Inflammatory macrophage treated with lipopolysaccharide for 1 hour (primary cell): ENCODE measurements around the gene PIP5K1C.

Source experiments
- DNase-seq, 2 donors: peaks; one replicate each; pipeline ENCODE4 v3.0.0-alpha.2; 2020 to 2022

Gene PIP5K1C

DNA sequence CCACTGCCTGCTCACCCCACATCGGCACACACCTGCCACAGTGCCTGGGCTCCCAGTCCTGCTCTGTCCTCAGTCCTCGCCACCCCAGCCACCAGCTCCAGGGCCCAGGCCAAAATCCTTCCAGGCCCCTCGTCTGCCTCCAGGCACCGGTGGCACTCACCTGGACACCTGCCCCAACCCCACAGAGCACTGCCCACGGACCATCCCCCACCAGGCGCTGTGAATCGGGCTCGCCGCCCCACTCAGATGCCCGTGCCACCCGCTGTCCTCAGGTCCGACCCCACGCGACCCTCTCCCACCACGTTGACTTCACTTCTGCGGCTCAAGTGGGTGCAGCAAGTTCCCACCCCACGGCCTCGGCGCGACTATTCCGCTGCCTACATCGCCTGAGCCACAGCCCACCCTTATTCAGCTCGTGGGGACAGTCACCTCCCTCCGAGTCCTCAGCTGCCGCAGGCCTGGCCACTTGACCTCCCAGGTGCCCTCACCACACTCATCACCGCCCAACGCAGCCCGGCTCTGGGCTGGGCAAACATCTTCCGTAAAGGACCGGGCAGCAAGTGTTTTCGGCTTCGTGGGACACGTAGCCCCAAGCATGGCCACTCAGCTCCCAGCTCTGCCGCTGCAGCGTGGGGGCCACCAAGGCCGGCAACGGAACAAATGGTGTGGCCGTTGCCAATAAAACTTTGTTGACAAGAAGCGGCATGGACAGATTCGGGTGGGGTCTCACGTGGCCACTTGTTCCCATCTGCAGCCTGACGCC lies 5.7 kb downstream of the PIP5K1C start:
- no peak for DNase-seq

DNA sequence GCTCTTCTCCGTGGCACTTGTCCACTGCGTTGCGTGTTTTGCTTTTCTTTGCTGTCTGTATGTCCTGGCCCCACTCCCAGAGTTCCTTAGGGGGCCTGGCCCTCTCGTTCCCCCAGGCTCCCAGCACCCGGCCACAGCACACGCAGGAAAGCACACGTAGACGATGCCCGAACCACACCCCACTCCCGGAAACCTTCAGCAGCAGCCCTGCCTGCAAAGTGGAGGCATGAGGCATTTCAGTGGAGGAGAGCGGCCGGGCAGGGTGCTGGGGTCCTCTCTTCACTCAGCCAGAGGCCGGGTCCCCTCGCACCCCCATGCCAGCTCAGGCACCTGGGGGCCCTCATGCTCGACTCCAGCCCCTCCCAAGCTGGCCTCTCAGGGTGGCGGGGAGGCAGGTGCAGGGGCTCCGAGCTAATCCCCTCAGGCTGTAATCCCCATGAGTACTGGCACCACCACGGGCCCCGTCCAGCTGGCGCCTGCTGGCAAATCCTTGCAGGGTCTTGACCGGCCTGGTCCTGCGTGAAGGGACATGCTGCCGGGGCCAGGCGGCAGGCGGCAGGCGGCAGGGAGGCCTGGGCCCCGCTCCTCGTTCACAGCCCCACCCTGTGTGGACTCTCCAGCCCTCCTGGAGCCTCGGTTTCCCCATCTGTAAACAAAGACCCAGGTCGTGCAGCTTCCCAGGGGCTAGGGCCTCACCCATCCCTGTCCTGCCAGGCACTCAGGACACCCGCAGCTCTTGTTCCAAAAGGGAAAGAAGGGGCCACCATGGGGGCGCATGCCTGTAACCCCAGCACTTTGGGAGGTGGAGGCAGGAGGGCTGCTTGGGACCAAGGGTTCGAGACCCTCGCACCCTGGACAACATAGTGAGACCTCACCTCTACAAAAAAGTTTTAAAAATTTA lies 7.0 kb downstream of the PIP5K1C start:
- no peak for DNase-seq

DNA sequence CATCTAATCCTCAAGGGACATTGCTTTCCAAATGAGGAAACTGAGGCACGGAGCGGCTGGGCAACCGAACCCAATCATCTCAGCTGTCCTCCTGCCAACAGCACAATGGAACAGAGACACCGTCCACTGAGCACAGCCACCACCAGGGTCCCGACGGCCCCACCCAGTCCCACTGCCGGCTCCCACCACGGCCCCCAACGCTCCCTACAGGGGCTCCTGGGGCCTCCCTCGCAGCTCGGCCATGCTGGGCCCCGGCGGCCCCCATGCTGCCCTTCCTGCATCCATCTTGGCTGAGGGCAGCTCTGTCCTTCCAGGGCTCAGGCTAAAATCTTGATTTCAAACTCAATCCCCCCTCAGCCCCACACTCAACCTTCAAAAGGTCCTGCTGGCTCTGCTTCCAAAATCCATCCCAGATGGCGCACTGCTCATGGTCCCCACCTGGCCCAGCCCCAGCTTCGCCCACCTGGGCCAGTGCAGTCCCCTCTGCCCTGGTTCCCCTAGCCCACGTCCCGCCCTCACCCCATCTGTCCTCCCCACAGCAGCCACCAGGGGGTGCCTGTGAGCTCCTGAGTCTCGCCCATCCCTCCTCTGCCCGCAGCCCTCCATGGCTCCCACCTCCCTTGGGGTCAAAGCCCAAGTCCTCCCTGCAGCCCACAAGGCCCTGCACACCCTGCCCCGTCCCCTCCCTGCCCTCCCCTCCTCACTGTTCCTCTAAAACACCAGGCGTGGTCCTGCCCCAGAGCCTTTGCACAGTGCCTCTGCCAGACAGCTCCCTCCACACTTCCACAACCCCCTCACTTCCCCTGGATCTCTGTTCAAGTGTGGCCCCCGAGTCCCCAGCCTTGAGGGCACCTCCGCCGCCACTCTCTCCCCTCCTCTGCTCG lies 7.9 kb downstream of the PIP5K1C start:
- peak in 1 of 2 donors; percentile 47 for DNase-seq

DNA sequence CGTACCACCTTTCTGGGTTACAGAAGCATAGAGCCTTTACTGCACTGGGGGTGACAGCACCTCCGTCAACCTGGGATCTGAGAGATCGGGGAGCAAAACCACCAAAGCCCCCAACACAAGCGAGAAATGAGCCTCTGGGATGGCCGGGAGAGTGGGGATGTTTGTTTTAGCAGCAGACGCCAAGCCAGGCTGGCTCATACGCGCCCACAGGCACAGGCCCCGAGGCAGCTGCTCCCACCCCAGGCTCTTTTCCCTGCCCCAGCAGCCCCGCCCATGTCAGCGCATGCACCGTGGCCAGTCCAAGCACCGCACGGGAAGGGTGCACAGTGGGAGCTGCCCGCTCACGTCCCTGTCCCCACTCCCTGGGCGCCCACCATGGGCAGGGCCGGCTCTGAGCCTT lies 8.5 kb downstream of the PIP5K1C start:
- DNase-seq = no peak

DNA sequence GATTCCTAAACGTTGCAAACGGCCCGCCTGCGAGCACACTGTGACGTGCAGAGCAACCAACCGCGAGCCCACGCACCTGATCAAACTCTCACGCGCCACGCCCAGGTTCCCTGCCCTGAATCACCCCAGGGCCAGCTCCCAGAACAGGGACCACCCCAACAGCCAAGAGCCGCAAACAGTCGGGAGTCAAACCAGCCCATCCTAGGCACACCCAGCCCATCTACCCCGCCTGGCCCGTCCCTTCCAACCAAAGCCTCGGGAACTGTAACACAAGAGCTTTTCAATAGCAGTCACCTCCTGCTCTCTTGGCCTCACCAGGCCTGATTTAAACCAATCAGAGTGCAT lies 8.9 kb downstream of the PIP5K1C start:
- DNase-seq = no peak

DNA sequence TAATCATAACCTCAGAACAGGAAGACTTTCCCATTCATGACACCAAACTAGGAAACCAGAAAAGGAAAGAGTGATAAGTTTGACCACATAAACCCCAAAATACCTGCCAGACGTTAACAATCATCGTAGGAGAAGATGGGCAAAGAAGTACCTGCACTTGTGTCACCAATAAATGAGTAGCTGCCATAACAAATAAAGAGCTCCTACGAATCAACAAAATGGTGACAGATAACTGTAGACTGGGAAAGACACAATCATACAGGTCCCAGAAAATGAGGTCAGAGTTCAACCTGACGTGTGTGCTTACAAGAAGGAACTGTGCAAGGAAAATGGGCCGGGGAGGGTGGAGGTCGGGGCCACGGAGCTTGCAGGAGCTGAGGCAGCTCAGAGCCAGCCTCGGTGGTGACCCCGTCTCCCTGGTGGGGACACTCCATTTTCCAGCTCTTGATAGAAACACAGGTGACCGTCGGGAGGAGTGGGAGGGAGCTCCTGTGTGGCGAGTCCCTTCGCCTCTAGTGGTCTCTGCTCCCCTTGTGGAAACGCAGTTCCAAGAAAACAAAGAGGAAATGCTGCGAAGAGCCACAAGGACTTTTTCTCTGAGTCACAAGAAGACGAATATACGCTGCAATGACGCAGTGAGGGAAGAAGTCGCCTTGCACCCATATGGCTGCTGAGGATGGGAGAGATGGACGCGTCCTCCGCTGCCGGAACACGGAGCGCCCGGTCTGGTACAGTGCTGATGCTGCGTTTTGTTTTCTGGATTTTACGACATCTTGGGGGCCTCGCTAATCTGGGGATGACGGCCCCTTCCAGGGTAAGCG lies 9.5 kb downstream of the PIP5K1C start:
- DNase-seq = peak; percentile 71 to 77

DNA sequence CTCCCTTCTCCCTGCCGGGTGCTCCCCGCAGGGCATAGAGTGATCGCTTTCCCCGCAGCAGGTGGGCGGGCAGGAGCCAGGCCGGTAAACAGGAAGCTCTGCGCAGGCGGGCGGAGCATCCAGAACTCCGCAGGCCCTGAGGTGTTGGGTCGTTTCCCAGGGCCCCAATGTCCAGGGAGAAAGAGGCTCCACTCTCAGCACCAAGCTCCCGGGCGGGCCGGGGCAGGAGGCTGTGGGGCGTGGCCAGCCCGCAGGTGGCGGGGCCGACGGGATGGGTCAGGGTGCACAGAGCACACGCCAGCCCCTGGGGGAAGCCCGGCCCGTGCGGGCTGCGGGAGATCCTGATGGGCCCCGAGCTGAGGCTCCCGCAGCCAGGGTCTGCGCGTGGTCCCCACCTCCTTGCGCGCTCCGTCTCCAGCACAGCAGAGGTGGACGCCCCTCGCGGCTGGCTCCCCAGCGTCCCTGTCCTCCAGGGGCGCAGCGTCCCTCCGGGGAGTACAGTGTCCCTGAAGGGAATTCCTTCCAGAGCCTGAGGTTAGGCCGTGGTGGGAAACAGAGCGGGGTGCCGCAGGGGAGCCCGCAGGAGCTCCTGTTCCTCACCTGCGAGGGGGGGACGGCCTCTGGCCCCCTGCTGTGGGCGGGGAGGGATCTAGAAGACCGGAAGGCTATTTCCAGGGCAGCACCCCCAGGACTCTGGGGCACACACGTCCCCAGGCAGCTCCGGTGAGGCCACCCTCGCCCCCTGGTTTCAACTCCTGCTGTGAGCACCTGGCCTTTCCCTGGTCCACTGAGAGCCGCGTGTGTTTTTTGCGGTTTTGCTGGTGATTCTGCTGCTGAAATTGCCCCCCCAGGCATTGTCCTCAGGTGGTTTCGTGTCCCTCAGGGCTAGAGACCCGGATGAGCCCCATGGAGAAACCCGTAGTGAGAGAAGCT lies 12.2 kb downstream of the PIP5K1C start:
- DNase-seq = no peak

DNA sequence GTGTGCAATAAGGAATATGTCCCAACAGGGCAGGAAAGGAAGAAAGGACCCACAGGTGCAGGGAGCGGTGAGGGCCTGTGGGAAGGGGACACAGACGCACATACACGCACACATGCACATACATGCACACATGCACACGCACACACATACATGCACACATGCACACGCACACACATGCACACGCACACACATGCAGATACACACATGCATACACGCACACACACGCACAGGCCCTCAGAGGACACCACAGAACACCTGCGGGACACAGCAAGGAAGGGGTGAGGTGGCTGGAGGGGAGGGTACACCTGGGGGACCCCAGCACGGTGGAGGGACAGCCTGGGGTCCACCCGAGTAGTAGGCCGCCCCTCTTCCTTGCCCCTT lies 12.9 kb downstream of the PIP5K1C start:
- no peak for DNase-seq

DNA sequence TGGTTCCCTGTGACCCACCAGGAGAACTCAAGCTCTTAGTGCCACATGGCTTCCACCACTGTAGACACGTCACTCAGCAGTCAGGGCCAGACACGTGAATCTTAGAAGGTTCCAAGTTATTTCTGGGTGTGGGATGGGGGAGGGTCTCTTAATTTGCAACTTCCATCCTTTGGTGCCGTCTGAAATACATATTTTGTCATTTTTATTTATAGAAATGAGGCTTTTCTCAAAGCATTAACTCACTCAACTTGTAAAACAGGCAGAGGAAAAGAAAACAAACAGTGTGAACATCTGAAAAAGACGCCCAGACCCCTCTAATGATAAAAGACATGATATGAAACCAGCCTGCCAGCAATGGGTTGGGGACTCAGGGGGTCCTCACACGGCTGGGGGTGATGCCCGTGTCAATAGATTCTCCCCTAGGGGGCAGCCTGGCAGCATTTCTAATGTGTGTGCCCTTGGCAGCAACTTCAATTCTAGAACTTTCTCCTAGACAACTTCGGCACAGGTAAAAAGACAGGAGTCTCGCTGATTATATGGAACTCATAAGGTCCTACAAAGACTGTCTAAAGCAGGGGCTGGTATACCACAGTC lies 15.4 kb downstream of the PIP5K1C start:
- no peak for DNase-seq

DNA sequence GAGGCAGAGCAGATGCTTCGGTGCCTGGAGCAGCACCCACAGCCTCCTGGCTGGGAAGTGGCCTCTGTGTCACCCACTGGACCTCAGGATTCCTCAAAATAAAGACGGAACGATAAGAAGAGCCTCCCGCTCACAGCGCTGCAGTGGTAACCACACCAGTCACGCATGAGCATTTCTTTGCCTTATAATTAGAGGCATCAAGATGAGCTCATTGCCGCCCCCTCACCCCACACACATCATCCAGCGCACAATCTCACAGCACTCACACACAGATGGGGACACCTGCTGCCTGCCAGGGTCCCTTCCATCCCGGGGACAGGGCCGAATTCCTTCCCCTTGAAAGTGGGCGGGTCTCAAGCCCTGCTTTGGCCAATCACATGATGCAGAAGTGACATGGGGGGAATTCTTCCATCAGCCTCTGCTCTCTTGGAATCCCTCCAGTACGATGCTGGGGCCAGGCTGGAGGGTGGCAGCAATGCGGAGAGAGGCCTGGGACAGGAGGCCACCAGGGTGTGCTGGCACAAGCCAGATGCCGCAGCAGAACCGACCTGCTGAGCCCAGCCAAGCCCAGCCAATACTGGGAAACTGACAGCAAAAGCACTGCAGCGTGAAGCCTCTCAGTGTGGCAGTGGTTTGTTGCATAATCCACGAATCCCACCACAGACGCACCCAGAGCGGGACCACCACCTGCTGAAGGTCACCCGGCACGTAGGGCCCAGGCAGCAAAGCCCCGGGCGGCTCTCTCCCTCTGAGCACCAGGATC lies 16.0 kb downstream of the PIP5K1C start:
- peak; percentile 49 to 76 for DNase-seq

DNA sequence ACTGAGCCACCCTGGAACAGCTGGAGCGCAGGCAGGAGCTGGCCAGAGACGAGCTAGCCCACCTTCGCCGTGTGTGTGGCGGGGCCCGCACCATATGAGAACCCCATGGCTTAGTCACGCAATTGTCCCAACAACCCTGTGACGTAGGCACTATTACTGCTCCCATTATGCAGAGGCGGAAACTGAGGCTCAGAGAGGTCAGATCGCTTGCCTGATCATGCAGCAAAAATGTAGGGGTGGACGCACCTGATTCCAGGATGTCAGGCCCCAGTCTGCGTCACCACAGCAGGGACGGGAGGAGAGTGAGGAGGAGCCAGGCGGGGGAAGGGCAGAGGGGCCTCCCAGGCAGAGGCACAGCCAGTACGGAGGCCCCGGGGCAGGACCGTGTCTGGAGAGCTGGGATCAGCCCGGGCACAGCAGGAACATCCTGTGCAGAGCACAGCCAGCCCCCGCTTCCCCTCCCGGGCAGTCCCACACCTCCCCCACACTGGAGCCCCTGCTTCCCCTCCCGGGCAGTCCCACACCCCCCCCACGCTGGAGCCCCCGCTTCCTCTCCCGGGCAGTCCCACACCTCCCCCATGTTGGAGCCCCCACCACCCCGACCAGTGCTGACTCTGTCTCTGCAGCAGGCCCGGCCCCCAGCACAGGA lies 16.7 kb downstream of the PIP5K1C start:
- DNase-seq = no peak

DNA sequence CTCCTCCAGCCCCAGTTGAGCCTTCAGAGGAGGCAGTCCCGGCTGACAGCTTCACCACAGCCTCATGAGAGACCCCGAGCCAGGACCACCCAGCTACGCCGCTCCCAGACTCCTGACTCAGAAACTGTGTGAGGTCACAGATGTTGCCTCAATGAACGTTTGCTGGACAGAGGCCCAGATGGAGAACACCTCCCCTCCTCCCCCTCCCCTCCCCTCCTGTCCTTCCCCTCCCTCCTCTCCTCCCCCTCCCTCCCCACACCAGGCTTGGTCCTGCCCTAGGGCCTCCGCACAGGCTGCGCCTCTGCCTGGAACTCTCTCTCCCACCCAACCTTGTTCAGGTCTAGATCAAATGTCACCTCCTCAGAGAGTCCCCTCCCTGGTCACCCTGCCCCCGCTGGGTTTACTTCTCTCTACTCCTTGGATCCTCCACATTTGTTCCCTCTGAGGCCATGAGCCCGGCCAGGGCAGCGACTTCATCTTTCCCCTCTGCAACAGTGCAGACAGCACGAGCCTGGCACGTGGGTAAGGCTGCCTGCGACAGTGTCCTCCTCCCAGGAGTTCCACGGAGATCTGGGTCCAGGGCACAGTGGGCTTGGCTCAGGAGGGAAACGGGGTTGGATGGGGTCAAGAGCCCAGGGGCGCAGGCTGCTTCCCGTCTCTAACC lies 17.4 kb downstream of the PIP5K1C start:
- DNase-seq = no peak

DNA sequence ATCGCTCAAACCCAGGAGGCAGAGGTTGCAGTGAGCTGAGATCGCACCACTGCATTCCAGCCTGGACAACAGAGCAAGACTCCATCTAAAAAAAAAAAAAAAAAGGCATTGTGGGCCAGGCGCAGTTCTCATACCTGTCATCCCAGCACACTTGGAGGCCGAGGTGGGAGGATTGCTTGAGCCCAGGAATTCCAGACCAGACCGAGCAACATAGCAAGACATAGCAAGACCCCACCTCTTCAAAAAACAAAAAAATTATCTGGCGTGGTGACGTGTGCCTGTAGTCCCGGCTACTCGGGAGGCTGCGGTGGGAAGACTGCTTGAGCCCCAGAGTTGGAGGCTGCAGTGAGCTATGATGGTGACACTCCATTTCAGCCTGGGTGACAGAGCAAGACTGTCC lies 18.0 kb downstream of the PIP5K1C start:
- no peak for DNase-seq

DNA sequence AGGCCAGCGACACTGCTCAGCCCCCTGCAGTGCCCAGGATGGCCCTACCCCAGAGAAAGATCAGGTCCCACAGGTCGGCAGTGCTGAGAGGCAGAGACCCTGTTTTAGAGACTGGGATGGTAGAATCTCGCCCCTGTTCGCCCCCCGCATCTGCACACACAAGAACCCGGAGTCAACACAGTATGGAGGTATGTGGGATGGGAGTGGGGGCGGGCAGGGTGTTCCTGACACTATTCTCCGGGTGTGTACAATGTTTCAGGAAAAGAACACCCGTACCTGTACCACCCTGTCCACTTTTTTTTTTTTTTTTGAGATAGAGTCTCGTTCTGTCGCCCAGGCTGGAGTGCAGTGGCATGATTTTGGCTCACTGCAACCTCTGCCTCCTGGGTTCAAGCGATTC lies 19.3 kb downstream of the PIP5K1C start:
- no peak for DNase-seq

DNA sequence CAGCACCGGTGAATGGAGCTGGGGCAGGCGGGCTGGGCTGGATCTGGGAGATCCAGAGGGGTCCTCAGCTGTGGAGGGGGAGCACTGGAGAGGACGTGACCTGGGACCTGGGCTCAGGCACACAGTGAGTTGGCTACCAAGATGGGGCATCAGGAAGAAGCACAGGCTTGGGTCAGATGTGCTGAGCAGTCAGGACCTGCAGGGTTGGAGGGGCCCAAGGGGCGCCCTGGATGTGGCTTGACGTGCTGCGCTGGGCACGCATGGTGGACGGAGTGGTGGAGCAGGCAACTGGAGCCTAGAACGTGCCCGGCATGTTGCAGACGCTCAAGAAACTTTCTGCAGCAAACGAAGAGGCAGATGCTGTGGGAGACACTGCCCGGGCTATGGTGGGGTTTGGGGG lies 20.7 kb downstream of the PIP5K1C start:
- DNase-seq = no peak

DNA sequence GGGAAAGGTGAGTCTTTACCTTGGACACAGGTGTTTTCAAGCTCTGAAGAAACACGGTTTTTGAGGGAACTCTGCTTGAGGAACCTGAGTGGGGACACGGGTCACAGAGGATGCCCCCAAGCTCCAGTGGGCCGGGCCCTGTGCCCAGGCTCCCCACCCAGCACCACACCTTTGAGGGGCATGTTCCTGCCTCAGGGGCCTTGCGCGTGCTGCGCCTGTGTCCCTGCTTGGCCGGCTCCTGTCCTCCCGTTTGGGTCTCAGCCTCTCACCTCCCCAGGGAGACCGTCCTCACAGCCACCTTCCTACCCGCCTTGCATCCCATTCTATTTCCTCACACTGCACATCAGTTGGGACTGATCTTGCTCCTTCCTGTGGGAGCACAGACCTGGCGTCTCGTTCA lies 21.1 kb downstream of the PIP5K1C start:
- no peak for DNase-seq

DNA sequence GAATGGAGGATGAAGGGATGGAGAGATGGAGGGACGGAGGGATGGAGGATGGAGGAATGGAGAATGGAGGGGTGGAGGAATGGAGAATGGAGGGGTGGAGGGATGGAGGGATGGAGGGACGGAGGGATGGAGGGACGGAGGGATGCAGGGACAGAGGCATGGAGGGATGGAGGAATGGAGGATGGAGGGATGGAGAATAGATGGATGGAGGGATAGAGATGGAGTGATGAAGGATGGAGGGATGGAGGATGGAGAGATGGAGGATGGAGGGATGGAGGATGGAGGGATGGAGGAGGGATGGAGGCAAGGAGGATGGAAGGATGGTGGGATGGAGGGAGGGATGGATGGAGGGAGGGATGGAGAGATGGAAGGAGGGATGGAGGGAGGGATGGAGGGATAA lies 22.1 kb downstream of the PIP5K1C start:
- DNase-seq = no peak

DNA sequence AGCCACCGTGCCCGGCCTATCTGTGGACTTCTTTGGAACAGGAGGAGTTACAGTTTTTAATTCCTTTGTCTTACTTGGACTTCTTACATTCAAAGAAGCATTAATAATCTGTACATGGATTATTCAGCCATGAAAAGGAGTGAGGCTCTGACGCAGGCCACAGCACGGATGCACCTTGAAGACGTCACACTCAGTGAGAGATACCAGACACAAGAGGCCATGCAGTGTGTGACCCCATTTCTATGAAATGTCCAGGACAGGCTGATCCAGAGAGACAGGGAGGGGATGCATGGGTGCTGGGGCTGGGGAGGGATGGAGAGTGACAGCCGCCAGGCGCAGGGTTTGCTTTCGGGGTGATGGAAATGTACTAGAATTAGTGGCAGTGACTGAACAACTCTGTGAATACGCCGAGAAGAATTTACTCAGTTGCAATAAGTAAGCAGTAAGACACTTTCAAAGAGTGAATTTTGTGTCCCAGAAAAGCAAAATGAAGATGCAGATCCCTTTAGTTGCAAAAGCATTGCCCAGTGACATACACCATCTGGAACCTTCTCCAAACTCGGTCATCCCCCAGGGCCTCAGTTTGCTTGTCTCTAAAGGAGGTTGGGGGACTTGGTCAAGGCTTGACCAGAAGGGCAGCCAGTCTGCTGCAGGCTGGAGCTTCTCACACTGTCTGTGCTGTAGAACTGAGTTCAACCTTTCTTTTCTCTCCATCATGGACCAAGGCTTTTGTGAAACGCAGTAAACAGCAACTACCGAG lies 25.3 kb downstream of the PIP5K1C start:
- DNase-seq = no peak
